Stimulated activated naive CD4-positive, alpha-beta T cell (primary cell): ENCODE data around the gene SEMA4C.

Experiments
- DNase-seq, 6 experiments: peaks; one replicate each; lab custom pipeline; 2025; lab: John Stamatoyannopoulos, UW

The SEMA4C gene

DNA sequence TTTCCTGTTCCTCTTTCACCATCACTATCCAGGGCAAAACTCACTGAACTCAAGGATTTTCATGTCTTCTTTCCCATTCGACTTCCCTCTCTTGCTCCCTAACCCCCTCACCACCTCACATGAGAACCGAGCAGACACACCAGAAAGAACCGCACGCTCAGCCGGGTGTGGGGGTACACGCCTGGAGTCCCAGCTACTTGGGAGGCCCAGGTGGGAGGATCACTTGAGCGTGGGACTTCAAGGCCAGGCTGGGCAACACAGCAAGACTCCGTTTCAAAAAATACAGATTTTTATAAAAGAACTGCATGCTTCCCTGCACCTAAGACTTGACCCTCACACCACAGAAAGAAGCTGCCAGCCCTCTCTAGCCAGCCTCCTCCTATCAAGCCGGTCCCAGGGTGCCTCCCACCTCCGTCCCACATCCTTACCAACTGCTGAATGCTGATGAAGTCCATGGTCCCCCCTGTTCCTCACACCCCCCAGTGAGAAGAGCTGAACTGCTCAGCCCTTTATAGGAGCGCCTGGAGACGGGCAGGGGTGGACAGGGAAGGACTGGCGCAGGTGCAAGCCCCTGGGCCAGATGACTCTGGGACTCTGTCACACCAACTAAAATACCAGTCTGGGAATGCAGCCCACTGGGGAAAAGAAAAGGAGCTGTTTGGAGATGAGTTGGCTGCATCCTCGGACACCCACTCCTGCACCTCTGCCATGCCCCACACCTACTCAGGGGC lies 26.2 kb downstream of the SEMA4C start, which contains the start of gene ANKRD23:
Gene ANKRD23 (minus strand): TSS at position 484 of the 731 bp plus-strand sequence. CDS start 29 bp downstream, at position 455.
- DNase-seq = no peak

DNA sequence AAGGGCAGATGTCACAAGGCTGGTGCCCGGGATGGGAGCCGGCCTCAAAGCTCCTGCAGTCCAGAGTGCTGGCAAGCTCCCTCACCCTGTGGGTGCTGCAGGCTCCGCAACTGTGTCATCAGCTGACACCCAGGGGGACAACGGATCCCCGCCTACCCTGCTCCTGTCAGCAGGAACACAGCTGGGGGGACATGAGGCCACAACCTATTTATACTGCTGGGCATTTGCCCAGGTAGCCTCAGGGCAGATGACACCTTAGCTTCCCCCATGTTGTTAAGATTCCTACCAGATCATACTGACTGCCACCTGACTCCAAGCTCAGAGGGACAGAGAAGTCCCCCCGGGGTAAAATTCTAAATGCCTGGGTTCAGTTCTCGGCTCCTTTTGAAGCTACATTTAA lies 27.3 kb downstream of the SEMA4C start:
- DNase-seq = no peak

DNA sequence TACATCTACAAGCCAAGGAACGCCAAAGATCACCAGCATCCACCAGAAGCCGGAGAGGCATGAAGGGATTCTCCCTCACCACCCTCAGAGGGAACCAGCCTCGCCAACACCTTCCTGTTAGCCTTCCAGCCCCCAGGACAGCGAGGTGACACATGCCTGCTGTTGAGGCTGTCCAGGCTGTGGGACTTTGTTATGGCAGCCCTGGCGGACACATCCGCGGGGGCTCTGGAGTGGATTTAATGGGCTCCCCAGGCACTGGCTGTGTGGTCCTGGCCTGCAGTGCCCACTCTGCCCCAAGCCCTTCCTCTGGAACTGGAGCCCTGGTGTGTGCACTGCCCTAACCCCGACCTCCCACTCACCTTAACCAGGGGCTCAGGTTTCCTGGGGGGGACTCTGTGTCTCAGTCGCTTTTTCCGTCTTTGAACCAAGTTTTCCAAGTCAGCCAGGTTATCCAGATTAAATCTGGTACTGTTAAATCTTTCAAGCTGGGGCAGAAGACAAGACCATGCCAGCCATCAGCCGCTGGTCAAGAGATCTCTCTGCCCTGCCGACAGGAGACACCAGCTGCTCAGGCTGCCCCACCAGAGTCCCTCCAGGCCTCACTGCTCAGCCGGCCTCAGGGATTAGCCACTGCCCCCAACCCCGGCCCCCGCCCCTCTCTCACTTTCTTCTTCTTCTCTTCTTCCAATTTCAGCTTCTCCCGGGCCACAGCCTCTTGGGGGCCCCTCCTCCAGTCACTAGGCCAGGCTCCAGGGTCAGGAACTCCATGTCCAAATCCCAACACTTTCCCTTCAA lies 28.0 kb downstream of the SEMA4C start:
- no peak for DNase-seq

DNA sequence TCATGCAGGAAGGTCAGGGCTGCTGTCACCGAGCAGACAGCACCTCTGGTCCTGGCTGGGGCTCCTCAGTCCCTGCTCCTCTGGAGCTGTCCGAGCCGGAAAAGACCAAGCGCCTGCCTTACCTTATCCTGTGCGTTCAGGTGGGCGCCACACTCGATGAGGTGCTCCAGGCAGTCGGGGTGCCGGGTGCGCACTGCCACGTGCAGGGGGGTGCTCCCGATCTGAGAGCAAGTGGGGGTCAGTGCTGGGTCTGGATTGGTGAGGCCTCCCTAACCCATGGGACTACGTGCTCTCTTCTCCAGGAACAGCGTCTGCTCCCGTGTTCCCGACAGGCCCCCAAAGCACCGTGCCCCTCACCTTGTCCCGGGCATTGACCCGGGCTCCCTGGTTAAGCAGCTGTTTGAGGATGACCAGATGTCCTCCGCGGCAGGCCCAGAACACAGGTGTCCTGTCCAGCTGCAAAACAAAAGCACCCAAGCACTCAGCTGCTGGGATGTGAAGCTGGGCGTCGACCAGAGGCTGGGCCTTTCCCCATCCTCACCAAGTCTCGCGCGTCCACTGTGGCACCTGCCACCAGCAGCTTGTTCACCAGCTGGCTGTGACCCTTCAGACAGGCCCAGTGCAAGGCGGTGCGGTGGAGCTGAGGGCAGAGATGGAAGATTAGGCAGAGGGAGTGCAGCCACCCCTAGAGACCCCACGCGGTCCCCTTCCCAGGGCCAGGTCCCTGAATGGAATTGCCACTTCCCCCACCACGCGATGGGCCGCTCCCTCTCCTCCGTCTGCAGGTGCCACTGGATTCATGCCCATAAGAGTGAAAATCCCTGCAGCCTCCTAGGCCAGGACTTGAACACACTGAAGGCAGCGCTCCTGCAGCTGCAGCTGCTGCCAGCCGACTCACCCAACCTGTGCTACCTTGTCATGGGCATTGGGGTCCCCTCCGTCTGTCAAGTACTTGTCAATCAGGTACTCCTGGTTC lies 29.7 kb downstream of the SEMA4C start:
- DNase-seq = no peak

DNA sequence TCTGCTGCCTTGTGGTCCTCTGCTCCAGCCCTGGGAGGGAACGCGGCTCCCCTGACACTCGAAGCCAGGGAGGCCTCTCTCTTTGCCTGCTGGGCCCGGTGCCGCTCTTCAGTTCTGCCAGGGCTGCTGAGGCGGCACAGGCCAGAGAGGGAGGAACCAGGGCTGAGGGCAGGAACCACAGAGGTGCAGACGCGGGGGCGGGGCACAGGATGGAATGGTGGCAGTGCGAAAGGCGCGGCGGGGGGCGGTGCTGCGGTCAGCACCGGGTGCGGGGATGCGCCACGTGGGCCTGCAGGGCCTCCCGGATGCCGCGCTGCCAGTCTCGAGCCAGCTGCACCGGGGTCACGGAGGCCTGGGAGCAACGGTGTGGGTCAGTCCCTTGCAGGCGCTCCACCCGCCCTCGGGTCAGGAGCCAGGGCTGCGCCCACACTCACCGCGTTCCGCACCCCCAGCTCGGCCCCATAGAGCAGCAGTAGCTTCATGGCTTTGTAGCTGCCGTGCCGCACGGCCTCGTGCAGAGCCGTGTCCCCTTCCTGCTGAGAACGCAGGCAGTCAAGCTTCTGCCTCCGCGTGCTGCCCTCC lies 30.5 kb downstream of the SEMA4C start:
- DNase-seq = peak; percentile 51 to 84 (median 72)

DNA sequence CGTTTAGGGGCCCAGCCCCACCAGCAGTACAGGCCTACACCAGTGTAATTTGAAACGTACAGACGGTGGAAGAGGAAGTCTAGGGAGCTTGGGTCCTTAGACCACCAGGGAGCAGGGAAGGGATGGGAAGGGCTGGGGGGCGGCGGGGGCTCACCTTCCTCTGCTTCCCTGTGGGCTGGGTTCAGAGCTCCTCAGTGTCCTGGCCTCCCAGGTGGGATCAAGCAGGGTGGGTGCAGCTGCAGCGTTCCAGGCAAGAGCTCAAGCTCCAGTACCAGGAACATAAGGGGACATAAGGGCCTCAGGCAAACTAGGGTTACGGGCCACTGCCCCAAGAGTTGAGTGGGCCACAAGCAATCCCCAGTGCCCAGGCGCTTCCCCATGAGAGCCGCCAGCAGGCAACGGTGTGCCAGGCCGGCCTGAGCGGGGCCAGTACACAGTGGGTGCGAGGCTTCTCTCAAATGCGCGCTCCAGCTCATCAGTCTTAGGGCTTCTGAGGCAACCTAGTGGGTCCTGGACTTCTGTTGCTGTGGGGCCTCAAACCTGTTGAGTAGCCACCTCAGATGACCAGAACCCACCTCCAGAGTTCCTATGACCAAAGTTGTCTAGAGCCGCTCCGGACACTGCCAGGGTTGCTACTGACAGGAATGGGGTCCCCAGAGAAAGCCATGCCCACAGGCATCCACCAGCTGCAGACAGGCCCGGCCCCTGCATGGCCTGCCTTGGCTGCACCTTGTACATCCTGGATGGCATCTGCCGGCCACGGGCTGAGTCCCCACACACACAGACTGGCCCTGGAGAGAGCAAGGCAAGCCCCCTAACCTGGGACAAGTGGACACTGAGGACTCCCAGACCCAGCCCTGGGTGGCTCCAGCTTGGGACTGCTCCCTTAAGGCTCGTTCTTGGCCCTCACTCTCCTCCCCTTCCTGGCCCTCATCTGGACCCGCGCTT lies 31.3 kb downstream of the SEMA4C start:
- no peak for DNase-seq

DNA sequence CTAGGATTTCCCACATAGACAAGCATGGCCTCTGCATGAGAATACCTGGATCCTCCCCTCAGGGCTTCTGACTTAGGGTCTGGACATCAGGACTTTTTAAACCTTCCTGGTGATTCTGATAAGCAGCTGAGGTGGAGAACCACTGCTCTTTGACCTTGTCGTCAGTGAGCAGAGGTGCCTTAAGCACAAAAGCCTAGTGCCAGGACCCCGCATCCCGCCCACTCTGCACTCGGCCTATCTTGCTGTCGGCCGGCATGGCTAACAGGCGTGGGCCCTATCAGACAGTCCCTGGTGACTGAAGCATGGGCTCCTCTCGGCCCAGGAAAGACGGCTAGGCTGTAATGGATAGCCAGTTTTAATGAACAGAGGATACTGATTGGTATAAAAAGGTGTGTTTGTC lies 32.3 kb downstream of the SEMA4C start:
- DNase-seq = no peak

DNA sequence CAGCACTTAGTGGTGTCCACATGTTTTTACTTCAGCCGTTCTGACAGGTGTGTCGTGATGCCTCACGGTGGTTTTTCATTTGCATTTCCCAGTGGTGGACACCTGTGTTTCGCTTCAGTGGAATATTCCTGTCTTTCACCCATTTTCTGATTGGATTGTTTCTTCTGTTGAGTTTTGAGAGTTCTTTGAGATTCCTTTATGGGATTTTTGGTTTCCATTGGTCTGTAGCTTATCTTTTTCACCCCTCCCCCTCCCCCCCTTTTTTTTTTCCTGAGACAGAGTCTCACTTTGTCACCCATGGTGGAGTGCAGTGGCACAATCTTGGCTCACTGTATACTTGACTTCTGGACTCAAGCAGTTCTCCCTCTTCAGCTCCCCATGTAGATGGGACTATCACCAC lies 34.0 kb downstream of the SEMA4C start:
- DNase-seq = no peak

DNA sequence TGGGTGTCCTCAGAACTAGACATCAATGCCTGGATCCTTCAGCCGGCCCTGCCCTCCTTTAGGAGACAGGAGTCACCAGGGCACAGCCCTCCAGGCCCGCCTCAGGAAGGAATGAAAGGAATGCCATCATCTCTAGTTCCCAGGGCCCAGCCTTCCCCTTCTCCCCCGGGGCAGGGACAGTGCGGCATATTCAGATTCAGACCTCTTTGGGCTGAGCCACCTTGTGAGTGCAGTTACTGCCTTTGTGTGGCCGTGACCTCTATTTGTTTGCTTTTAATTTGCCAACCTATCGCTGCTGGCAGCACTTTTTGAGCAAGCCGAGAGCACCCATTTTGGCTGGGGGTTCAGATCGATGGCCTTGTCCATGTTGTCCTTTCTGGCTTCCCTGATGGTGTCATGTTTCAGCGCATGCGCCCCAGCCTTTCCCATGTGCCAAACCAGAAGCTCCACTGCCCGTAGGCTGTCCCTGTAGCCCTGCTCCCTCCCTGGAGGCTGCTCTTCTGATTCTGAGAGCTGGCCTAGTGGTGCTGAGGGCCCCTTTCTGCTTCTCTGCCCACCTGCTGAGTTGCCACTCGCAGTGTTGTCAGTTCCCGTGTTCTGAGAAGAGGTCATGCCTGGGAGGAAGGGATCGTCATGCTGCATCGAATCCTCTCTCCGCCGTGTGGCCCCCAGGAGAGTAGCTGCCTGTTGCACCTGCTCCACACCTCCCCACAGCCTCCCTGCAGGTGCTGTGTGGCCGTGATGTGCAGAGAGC lies 36.9 kb downstream of the SEMA4C start:
- DNase-seq = no peak

DNA sequence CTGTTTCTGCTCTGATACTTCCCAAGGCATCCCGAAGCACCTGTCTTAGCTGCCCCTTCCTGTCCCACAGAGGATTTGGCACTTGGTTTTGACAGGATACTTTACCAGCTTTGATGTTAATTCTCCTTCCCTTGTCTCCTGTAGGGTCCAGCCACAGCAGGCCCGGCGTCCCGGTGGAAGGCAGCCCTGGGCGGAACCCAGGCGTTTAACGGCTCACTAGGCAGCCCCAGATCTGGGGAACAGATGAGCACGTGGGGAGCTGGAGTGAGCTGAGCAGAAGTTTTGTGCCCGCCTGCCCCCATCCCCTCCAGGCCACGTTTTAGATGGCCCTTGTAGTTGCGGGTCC lies 37.5 kb downstream of the SEMA4C start:
- no peak for DNase-seq

DNA sequence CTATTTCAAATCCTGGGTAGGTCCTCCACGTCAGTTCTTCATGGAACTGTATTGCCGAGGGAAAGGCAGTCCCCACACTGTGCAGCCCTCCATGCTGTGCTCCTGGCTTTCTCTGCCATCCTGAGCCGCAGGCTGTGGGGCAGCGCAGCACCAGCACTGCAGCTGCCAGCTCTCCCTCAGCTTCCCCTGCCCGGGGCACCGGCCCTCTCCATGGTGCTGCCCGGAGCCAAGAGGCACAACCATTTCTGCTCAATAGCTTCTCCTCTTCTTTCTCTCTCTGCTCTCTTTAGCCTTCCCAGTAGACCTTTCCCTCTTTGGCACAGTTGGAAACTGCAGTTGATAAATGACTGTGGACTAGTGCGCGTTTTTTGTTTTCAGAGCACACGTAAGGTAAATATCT lies 38.2 kb downstream of the SEMA4C start:
- no peak for DNase-seq

DNA sequence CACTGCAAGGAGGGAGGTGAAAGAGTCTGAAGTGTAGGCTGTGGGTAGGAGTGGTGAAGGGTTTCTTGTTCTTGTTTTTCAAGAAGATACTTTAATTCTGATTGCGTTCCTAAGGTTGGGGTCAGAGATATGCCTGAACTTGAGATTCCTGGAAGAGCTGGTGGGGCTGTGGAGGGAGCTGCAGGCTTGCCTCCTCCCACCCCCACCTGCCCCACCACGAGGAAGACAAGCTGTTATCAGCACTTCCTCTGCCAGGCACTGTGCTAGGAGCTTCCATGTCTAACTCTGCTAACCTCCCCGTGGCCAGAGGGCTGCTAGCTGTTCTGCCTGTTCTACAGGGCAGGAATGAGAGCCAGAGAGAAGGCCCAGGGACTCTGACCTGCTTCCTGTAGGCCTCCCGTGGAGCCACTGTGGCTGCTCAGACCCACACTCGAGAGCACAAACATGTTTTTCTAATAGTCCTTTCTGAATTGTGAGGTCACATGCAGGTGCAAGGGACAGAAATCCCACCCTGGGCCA lies 39.8 kb downstream of the SEMA4C start:
- DNase-seq = no peak

DNA sequence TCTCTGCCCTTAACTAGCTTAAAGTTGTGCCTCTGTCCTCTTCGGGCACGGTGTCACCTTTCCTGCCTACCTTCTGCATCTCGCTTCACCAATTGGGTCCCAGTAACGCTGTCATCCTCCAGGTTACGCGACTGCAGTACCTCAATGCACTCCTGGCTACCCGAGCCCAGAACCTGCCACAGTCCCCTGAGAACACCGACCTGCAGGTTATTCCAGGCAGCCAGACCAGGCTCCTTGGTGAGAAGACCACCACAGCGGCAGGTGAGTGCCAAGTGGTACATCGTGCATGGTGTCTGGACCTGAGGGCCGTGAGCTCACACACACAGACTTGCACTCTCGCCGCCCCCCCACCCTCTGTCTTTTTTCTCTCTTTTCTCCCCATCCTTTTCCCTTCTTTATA lies 41.0 kb downstream of the SEMA4C start:
- DNase-seq = no peak

DNA sequence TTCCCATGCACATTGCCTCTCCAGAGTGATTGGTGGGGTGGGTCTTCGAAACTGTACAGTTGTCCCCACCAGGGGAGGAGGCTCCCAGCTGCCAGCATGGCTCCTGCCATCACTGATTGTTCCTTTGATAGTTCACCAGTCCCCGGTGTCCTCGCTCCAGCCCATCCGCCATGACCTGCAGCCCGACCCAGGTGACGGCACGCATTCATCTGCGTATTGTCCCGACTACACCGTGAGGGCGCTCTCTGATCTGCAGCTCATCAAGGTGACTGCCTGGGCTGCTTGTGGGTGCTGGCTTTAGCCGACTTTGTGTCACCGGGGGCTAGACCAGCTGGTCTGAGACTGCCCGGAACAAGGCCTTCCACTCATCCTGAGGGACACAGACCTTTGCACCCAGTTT lies 41.4 kb downstream of the SEMA4C start:
- no peak for DNase-seq

DNA sequence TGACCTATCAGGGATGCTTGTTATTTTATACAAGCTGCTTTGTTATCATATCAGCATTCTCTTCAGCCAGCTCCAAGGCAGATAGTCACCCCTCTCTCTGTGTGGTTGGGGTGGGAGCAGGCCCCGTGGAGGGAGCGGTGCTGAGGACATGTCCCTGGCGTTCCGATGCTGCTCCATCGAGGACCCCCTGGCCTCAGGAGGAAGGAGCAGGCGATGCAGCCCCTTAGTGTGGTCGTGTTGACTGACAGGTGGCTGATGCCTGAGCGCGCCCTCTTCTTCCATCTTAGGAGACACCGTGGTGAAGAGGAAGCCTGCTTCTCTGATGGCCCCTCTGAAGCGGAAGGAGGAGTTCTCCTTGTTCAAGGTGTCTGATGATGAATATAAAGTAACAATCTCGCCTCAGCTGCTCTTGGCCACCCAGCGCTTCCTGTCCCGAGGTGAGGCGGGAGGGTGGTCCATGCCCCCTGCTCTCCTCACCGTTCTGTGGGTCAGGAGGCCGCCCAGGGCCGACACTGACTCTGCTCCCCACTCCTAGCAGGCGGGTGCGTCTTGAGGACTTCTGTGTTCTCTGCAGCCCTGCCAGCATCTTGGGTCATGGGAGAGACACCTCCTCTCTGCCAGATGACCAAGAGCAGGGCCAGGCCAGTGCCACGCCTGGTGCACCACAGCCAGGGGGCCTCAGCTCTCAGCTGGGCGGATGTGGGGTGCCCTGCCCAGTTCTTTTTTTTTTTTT lies 43.2 kb downstream of the SEMA4C start:
- no peak for DNase-seq

DNA sequence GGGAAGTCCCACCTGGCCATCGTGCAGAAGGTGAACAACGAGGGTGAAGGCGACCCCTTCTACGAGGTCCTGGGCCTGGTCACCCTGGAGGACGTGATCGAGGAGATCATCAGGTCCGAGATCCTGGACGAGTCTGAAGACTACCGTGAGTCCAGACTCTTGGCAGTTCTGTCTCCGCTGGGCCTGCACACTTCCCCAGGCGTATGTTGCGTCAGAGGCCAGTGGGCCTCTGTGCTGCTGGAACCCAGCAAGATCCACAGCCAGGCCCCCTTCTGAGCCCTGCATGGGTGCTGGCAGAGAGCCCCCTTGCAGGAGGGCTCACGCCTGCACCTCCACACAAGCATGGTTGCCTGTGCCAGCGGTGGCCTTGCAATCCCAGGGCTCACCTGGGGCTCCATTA lies 44.8 kb downstream of the SEMA4C start:
- no peak for DNase-seq

DNA sequence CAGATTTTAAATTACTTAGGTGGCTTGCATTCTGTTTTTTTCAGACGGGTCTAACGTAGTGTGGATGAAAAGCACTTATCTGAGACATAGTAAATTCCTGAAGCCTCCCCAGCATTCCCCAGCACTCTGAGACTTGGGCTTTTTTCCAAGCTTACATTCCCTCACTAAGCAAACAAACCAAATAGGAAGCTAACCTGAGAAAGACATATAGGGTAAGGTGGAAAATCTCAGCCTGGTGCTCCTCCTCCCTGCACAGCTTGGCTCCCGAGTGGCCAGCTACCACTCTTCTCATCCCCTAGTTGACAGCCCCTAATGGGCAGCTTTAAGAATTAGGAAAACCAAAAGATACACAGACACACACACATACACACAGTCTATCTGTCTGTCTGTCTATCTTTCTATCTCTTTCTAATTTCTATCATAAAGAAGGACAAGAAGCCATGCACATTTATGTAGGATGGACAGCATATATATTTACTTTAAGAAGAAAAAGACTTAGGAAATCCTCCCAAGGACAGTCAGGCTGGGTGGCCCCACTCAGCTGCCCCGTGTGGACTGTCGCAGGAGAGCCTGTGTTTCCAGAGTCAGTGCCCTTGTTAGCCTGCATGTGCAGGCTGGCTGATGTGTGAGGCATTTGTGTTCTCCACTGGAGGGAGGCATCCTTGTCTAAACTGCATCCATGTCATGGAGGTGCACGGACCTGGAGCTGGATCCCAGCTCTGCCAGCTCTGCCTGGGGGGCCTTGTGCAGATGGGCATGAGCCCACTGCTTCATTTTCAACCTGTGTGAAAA lies 45.6 kb downstream of the SEMA4C start:
- no peak for DNase-seq

DNA sequence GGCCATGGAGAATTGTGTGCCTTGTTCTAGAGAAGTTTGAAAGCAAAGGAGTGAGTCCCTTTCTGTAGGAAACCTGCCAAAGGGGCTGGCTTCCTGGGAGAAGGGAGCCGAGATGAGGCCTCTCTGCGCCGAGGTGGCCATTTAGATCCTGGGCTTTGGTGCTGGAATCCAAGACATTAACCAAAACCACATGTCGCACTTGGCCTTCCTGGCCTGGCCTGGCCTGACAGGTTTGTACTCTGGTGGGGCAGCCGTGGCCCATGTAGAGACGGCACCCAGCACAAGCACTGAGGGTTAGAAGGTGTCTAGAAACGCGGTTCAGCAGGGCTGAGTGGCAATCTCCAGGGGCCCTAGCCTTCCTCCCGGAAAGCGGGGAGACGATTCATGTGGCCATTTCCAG lies 46.7 kb downstream of the SEMA4C start:
- DNase-seq = no peak
